Calu3 (cell line): ENCODE measurements around the gene ULK4. TPM values are rescaled to one million over a fixed set of nuclear protein-coding genes. Genes with fewer than 3 reads are reported as not detected.
A peak's percentile ranks its signal among the peaks of the same experiment; 100 is the strongest.

Experiments
- BruUV-seq: library from RNA; stranded (reverse); fragments of 400-500 nt; replicated peaks from 2 replicates; lab custom pipeline; 2021; lab: Mats Ljungman, UMichigan
- CTCF ChIA-PET: fragments of 300-600 bp; sonication (Branson Sonifier 250); formaldehyde crosslinking; loops from one replicate; lab custom pipeline; 2022; ENCODE audit warnings: antibody characterized with exemption; lab: Charles Lee
- DNase-seq: peaks from one replicate; pipeline ENCODE4 v3.0.0; 2022
- H3K27ac Mint-ChIP-seq: one replicate; pipeline ENCODE4 v1.8.0; 2022; ENCODE audit warnings: mixed read lengths; ENCODE audit not compliant: unreplicated experiment
- H3K27me3 Mint-ChIP-seq: one replicate; pipeline ENCODE4 v1.8.0; 2022; ENCODE audit warnings: mixed read lengths; ENCODE audit not compliant: unreplicated experiment
- H3K36me3 Mint-ChIP-seq: one replicate; pipeline ENCODE4 v1.8.0; 2022; ENCODE audit warnings: mild to moderate bottlenecking, moderate library complexity, mixed read lengths; ENCODE audit not compliant: insufficient read depth, unreplicated experiment
- H3K4me1 Mint-ChIP-seq: one replicate; pipeline ENCODE4 v1.8.0; 2022; ENCODE audit warnings: mild to moderate bottlenecking, low read depth, mixed read lengths; ENCODE audit not compliant: unreplicated experiment
- H3K4me3 Mint-ChIP-seq: one replicate; pipeline ENCODE4 v1.8.0; 2022; ENCODE audit warnings: mild to moderate bottlenecking, low read depth, moderate library complexity, mixed read lengths; ENCODE audit not compliant: unreplicated experiment
- H3K9me3 Mint-ChIP-seq: one replicate; pipeline ENCODE4 v1.8.0; 2022; ENCODE audit warnings: low read depth, mixed read lengths; ENCODE audit not compliant: unreplicated experiment
- intact Hi-C: fragments of 100-400 bp; cut with micrococcal nuclease; formaldehyde crosslinking; loops from one replicate; pipeline ENCODE4 v1.10.0; 2022; ENCODE audit not compliant: unreplicated experiment
- total RNA-seq: library from RNA; stranded (reverse); gene quantifications from 2 replicates; pipeline ENCODE4 v1.2.3, GENCODE V29; 2022
- TF ChIP-seq, protein P1 (sequence below): fragments of 200-600 bp; IDR thresholded peaks from one replicate; pipeline ENCODE4 v1.8.0; 2022; ENCODE audit warnings: antibody characterized with exemption; ENCODE audit not compliant: unreplicated experiment

ULK4 gene
- total RNA-seq, 1 experiment from 2014 or later, result 8.7 TPM

DNA sequence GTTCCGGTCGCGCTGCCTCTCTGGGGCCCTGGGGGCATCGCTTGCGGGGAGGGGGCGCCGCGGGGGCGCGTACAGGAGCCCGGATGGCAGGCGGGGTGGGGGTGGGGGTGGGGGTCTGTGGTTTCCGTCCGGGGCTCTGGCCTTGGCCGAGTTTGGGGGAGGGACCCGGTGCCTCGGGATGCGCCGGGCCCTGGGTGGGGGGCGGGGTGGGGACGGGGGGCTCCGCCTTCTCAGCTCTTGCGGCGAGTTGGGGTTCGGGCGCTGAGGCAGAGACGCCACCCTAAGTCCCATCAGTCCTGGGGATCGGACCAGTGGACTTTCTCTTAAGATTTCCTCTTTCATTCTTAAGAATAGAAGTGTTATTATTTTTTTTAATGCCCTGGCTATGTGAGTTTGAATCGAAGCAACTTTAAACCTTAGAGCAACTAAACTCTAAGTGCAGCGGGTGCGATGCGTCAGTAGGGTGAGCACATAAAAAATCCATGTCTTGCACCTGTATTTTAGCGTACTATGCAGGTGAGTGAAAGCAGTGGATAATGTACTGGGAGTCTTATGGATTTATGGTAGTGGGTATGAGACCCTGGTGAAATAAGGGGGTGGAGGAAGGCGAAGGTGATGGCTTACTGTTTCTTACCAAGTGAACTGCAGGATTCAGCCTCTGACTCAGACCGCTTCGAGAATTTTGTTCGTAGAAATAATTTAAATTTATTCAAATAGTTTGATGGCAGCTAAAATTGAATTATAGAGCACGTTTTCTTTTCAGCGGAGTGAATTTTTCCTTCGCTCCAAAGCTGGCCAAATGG, 761.8 kb downstream of the ULK4 start:
- CTCF ChIA-PET, result interaction anchor here (0.6 to 1.3 kb wide), 4 partner anchors 9 to 694 kb away, joined by 3 to 4 read pairs (median 3); partner anchors contain the start of gene ZNF620
- peak overlapping the region; percentile 88 for H3K4me3 Mint-ChIP-seq
- intact Hi-C loops, result loop anchor here (5.0 kb wide), 4 partner anchors 83 to 618 kb away; no protein-coding TSS in a partner anchor
- no peaks in the 10 kb centered on the region for H3K27me3 Mint-ChIP-seq
- BruUV-seq, result TSS peak; percentile 28
- peak overlapping the region; percentile 85 for H3K27ac Mint-ChIP-seq
- peaks cover 32% of the 10 kb centered on the region for H3K36me3 Mint-ChIP-seq
- DNase-seq, result peak; percentile 23
- TF ChIP-seq, protein P1, sequence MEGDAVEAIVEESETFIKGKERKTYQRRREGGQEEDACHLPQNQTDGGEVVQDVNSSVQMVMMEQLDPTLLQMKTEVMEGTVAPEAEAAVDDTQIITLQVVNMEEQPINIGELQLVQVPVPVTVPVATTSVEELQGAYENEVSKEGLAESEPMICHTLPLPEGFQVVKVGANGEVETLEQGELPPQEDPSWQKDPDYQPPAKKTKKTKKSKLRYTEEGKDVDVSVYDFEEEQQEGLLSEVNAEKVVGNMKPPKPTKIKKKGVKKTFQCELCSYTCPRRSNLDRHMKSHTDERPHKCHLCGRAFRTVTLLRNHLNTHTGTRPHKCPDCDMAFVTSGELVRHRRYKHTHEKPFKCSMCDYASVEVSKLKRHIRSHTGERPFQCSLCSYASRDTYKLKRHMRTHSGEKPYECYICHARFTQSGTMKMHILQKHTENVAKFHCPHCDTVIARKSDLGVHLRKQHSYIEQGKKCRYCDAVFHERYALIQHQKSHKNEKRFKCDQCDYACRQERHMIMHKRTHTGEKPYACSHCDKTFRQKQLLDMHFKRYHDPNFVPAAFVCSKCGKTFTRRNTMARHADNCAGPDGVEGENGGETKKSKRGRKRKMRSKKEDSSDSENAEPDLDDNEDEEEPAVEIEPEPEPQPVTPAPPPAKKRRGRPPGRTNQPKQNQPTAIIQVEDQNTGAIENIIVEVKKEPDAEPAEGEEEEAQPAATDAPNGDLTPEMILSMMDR, result no peak
- H3K4me1 Mint-ChIP-seq, result peaks cover 21% of the 10 kb centered on the region
- H3K9me3 Mint-ChIP-seq, result no peaks in the 10 kb centered on the region

DNA sequence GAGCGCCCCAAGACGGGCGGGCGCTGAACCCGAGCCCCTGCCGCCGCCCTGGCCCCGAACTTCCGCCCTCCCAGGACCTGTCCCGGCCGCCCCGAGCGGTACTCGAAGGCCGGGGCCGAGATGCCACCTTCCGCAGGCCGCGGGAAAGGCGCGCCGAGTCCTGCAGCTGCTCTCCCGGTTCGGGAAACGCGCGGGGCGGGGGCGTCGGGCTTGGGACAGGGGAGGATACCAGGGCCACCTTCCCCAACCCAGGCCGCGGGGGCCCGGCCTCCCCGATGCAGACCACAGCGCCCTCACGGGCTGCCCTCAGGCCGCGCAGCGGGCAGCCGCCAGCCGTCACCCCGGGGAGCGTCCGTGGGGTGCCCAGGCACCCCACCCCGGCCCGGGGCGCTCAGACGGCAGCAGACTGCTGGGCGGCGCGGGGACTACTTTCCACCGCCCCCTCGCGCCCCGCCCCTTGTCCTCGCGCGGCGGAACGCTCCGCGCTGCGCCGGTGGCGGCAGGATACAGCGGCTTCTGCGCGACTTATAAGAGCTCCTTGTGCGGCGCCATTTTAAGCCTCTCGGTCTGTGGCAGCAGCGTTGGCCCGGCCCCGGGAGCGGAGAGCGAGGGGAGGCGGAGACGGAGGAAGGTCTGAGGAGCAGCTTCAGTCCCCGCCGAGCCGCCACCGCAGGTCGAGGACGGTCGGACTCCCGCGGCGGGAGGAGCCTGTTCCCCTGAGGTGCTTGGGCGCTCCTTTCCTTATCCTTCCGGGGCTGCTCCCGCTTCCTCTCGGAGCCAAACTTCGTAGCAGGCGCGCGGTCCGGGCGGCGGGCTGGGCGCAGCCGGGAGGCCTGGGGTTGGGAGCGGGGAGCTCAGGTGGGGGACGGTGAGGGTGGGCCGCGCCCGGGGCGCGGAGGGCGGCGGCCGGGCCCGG, 762.7 kb downstream of the ULK4 start, which contains the start of gene CTNNB1:
Gene CTNNB1 (plus strand): TSS at position 556 of the 916 bp plus-strand sequence. CDS start 24,564 bp downstream, outside the sequence.
- H3K27ac Mint-ChIP-seq, result peak within 1 kb of the TSS; percentile 89
- peaks cover 32% of the 10 kb centered on the region for H3K36me3 Mint-ChIP-seq
- TF ChIP-seq, protein P1, result no peak
- BruUV-seq, result no TSS peak
- intact Hi-C loops, result no loop called here
- DNase-seq, result peak; percentile 89
- CTCF ChIA-PET, result interaction anchor here (0.7 to 1.3 kb wide), 3 partner anchors 8 to 693 kb away, joined by 3 to 4 read pairs (median 3); partner anchors contain the start of gene ZNF620
- peak within 1 kb of the TSS; percentile 88 for H3K4me3 Mint-ChIP-seq
- H3K9me3 Mint-ChIP-seq, result no peaks in the 10 kb centered on the region
- H3K27me3 Mint-ChIP-seq, result no peaks in the 10 kb centered on the region
- H3K4me1 Mint-ChIP-seq, result peaks cover 14% of the 10 kb centered on the region

DNA sequence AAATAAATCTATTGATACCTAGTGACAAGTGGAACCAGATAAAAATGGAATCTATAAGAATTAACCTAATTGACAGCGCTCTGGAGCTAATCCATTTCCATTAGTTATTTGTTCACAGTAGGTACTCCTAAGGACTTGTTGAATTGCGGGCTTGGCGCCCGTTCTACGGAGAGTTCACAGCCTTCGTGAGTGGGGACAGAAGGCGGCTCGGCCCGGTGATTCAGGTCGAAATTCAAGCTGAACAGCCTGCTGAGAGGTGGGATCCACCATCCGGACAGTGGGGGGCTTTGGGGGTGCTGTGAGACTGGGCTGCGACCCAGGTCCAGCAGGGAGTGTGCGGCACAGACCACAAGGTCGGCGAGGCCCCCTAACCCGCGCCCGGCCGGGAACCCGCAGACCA, 763.4 kb downstream of the ULK4 start:
- DNase-seq, result no peak
- intact Hi-C loops, result no loop called here
- no TSS peak for BruUV-seq
- H3K4me1 Mint-ChIP-seq, result peaks cover 14% of the 10 kb centered on the region
- peaks cover 32% of the 10 kb centered on the region for H3K36me3 Mint-ChIP-seq
- H3K4me3 Mint-ChIP-seq, result peak overlapping the region; percentile 88
- CTCF ChIA-PET, result no interaction called here
- H3K9me3 Mint-ChIP-seq, result no peaks in the 10 kb centered on the region
- peak overlapping the region; percentile 63 for H3K27ac Mint-ChIP-seq
- no peaks in the 10 kb centered on the region for H3K27me3 Mint-ChIP-seq
- TF ChIP-seq, protein P1, result no peak

DNA sequence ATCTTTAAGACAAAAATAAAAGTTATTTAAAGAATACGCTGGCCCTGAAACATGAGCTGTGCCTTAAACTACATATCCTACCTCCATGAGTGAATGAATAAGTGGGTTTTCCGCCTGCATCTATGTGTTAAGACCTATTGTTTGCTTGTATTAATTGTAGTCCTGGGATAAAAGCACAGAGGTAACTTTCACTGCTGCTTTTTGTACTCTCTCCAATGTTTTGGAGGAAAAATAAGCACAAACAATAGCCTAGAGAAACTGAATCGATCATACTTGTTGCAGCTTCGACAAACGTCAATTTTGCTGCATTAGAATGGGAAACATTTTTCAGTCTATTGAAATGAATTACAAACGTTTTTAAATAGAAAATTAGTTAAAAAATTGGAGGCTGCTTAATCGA, 763.9 kb downstream of the ULK4 start:
- peaks cover 32% of the 10 kb centered on the region for H3K36me3 Mint-ChIP-seq
- intact Hi-C loops, result no loop called here
- no peaks in the 10 kb centered on the region for H3K9me3 Mint-ChIP-seq
- DNase-seq, result no peak
- H3K27me3 Mint-ChIP-seq, result no peaks in the 10 kb centered on the region
- H3K4me3 Mint-ChIP-seq, result peak overlapping the region; percentile 88
- TSS peak; percentile 79 for BruUV-seq
- TF ChIP-seq, protein P1, result no peak
- H3K27ac Mint-ChIP-seq, result no peak overlapping the region
- peaks cover 14% of the 10 kb centered on the region for H3K4me1 Mint-ChIP-seq
- CTCF ChIA-PET, result no interaction called here
